ENCODE measurements around the gene BMP6.

DNA sequence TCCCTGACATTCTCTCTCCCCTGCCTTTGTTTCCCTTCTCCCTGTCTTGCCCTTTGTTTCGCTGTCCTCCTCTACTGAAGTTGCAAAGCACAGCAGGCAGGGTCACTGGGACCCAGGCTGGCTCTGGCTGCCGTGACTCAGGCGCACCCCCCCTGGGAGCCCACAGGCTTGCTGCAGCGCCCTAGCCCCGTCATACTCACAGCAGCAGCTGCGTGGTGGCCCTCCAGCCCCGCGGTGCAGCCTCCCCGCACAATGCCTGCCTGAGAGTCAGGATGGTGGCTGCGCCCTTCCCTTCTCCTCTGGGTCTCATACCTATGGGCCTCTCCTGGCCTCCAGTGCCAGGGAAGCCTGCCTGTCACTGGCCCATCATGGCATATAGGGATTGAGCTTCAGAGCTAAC lies 143.0 kb downstream of the BMP6 start:
- TF ChIP-seq EP300 (IDR thresholded peaks at IDR 0.05; ENCODE audit: borderline replicate concordance in 1 of 2, low read depth in 2 of 2, low read length in 2 of 2) (no peak), TCF12 (IDR thresholded peaks at IDR 0.05; ENCODE audit: low read depth, low read length) (no peak), CTCF (IDR thresholded peaks at IDR 0.05; ENCODE audit: control extremely low read depth in 1 of 3, insufficient read depth in 1 of 3, low read depth in 1 of 3, low read length in 3 of 3) (no peak), EZH2 (IDR thresholded peaks at IDR 0.05; ENCODE audit: low read depth, low read length, severe bottlenecking) (no peak), POLR2A (IDR thresholded peaks at IDR 0.05; ENCODE audit: control extremely low read depth in 1 of 2, low read depth in 2 of 2, low read length in 2 of 2) (no peak), RFX5 (IDR thresholded peaks at IDR 0.05; ENCODE audit: borderline replicate concordance, low read depth, low read length) (no peak), TAF1 (IDR thresholded peaks at IDR 0.05; ENCODE audit: low read depth, low read length) (no peak), JUN (IDR thresholded peaks at IDR 0.05; ENCODE audit: low read depth, low read length) (no peak), ZNF274 (IDR thresholded peaks at IDR 0.05; ENCODE audit: borderline replicate concordance, extremely low read depth, low read length) (no peak), CBX8 (IDR thresholded peaks at IDR 0.05; ENCODE audit: borderline replicate concordance, low read depth, low read length) (no peak), POLR2AphosphoS5 (IDR thresholded peaks at IDR 0.05; ENCODE audit: low read depth, low read length) (no peak)
- TF ChIP-seq, protein P1, sequence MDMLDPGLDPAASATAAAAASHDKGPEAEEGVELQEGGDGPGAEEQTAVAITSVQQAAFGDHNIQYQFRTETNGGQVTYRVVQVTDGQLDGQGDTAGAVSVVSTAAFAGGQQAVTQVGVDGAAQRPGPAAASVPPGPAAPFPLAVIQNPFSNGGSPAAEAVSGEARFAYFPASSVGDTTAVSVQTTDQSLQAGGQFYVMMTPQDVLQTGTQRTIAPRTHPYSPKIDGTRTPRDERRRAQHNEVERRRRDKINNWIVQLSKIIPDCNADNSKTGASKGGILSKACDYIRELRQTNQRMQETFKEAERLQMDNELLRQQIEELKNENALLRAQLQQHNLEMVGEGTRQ (IDR thresholded peaks at IDR 0.05; ENCODE audit: low read length) = no peak

Data from H1 (cell line).